HPDE6-E6E7 (cell line): Measurements from ENCODE around the gene METTL5.
"Not testable (repeated sequence)": the region's sequence is repeated elsewhere in the genome, so short reads cannot be mapped to it uniquely, and the experiment has no call there.

ENCODE experiments used
- DNase-seq: peaks from one replicate; pipeline ENCODE4 v3.0.0; 2011; ENCODE audit warnings: missing footprints; ENCODE audit errors: extremely low spot score

The METTL5 gene

GRCh38 chr2:169834401-169834800, 9.7 kb upstream of the METTL5 start:
- no peak for DNase-seq

DNA sequence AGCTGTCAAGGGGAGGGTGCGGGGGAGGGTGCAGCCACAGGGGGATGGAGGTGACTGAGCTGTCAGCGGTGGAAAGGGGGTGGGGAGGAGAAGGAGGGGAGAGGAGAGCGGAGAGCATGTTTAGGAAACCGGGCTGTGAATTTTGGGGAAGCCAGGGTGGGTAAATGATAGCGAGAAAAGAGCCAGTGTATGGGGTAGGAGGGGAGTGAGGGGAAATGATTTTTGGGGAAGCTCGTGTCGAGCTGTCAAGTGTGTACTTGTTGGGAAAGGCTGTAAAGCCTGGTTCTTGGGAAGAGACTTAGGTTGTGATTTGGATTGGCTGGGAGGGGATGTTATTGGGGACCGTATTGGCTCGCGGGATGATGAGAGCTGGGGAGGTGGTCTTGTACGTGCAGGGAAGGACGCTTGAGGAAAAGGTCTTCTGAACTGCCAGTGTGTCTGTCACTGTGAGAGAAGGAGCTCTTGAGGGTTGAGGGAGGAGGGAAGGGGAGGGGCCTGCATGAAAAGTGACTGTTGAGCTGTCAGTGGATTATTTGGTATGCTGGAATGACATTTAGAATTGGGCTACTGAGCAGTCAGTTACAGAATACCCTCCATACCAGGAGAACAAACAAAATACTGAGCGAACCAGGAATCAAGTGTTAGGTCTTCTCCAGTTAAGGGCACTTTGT, 3.6 kb upstream of the METTL5 start:
- peak; percentile 42 for DNase-seq

GRCh38 chr2:169827272-169828140, 2.8 kb upstream of the METTL5 start, which contains the start of gene UBR3:
TSS of gene UBR3 (plus strand) at chr2:169827454. CDS start at chr2:169827508, 54 bp downstream.
- peak; percentile 96 for DNase-seq

DNA sequence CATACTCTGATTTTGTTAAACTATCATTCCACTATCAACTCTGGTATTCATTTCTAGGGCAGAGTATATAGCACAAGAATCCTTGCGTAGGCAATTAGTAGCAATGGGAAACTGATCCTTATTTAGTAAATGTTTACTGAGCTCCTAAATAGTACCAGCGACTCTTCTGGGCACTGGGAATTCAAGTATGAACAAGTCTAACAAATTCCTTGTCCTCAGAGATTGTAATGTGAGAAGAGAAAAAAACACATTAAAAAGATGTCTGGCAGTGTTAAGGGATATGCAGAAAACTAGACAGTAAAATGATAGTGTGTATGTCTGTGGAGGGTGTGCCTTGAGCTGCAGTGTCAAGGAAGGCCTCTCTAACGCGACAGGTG, 721 bp downstream of the METTL5 start:
- no peak for DNase-seq

DNA sequence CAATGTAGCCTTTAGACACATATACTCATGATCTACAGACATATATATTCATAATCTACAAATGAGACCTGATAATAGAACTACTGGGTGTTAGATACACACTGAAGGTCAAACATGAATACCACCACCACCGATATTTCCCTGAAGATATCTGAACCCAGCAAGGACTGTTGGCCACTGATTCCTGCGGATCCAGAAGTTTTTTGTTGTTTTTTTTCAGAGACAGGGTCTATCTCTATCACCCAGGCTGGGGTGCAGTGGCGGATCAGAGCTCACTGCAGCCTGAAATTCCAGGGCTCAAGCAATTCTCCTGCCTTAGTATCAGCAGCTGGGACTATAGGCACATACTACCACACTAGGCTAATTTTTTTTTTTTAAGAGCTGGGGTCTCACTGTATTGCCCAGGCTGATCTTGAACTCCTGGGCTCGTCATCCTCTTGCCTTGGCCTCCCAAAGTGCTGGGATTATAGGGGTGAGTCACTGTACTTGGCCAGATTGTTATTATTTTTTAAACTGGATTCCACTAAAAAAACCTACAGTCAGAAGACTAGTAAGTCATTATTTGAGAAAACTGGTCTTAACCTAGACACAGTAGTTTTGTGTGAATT, 1.8 kb downstream of the METTL5 start:
- DNase-seq = no peak

GRCh38 chr2:169822036-169822435, 2.7 kb downstream of the METTL5 start:
- no peak for DNase-seq

GRCh38 chr2:169820101-169820500, 4.6 kb downstream of the METTL5 start:
- DNase-seq = peak; percentile 59

GRCh38 chr2:169819106-169819505, 5.6 kb downstream of the METTL5 start:
- DNase-seq = no peak

- no peak for DNase-seq
These were observed 6.5 kb downstream of the METTL5 start for GRCh38 chr2:169818241-169818640.

DNA sequence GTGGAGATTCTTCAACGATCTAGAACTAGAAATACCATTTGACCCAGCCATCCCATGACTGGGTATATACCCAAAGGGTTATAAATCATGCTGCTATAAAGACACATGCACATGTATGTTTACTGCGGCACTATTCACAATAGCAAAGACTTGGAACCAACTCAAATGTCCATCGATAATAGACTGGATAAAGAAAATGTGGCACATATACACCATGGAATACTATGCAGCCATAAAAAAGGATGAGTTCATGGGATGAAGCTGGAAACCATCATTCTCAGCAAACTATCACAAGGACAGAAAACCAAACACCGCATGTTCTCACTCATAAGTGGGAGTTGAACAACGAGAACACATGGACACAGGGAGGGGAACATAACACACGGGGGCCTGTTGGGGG, 7.3 kb downstream of the METTL5 start:
- not testable (repeated sequence) for DNase-seq

GRCh38 chr2:169816961-169817360, 7.7 kb downstream of the METTL5 start:
- DNase-seq = not testable (repeated sequence)

DNA sequence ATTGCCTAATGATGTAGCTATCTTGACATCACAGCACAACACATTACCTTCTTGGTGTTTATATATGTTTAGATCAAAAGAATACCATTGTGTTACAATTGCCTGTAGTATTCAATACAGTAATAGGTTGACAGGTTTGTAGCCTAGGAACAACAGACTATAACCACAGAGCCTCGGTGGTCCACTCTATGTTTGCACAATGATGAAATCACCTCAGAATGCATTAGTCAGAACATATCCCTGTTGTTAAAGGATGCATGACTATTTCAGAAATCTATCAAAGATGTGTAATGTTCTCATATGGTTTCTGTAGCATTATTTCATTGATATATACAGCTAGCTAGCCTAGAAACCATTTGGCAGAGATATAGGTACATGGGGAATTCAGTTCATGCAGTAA, 8.9 kb downstream of the METTL5 start:
- DNase-seq = no peak

- DNase-seq = no peak
These were observed 16.5 kb downstream of the METTL5 start for GRCh38 chr2:169808221-169808620.

- DNase-seq = no peak
These were observed 18.1 kb downstream of the METTL5 start for GRCh38 chr2:169806586-169806985.

GRCh38 chr2:169803480-169803879, 21.2 kb downstream of the METTL5 start:
- no peak for DNase-seq

GRCh38 chr2:169798718-169799592, 25.8 kb downstream of the METTL5 start, which contains the start of gene SSB:
TSS of gene SSB (plus strand) at chr2:169798871. CDS start at chr2:169800961, 2,090 bp downstream.
- peak; percentile 93 for DNase-seq

DNA sequence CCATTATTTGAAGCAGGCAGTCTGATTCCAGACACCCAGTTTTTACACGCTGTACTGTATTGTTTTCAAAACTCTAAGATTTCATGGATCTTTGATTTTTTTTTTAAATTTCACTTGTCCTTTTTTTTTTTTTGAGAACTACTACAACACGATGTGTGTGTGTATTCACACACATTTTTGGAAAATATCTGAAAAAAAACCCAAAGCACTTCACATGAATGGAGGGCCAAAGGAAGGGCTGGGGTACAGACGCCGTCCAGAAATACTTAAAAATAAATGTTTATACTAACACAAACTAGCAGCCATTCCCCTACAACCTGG, 26.3 kb downstream of the METTL5 start:
- no peak for DNase-seq

- no peak for DNase-seq
These were observed 27.1 kb downstream of the METTL5 start for GRCh38 chr2:169797601-169798000.

- no peak for DNase-seq
These were observed 28.3 kb downstream of the METTL5 start for GRCh38 chr2:169796441-169796840.

DNA sequence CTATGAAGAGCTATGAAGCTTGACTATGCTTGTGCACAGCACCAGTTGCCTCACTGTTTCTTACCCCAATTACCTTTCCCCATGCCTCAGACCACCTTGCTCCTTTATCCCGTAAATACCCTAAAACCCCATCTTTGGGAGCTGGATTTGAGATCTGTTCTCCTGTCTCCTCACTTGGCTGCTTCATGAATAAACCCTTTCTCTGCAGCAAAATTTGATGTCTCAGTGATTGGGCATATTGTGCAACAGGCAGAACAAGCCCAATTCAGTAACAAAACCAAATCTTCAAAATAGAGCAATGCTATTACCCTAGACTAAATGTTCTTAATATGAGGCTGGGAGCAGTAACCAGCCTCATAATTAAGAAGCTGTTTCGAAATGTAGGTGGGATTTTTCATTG, 29.5 kb downstream of the METTL5 start:
- no peak for DNase-seq

- DNase-seq = no peak
These were observed 34.1 kb downstream of the METTL5 start for GRCh38 chr2:169790581-169790980.

GRCh38 chr2:169782513-169782912, 42.2 kb downstream of the METTL5 start:
- no peak for DNase-seq
